AG09309 (cell line): ENCODE measurements around the gene EHMT1.

Source experiments
- DNase-seq: peaks from one replicate; pipeline ENCODE4 v3.0.0-alpha.2; 2010; ENCODE audit warnings: low read depth
- H3K4me3 ChIP-seq: 2 replicates; pipeline ENCODE4 v1.5.1; 2011; ENCODE audit warnings: mild to moderate bottlenecking, low read depth, low read length, moderate library complexity; ENCODE audit not compliant: control insufficient read depth
- CTCF ChIP-seq: IDR thresholded peaks from 2 replicates; pipeline ENCODE4 v1.5.1; 2011; ENCODE audit warnings: mild to moderate bottlenecking, low read depth, low read length, inconsistent platforms; ENCODE audit not compliant: insufficient read depth, control insufficient read depth; ENCODE audit errors: missing control alignments

EHMT1 gene

GRCh38 chr9:137618105-137619067 is at the start of gene EHMT1:
Gene EHMT1 (plus strand): TSS chr9:137619005. CDS start chr9:137619029, 24 bp downstream.
- no peak for DNase-seq
- peak within 1 kb of the TSS; percentile 91 for H3K4me3 ChIP-seq
- TF ChIP-seq CTCF, result no peak

- no peak overlapping the region for H3K4me3 ChIP-seq
- TF ChIP-seq CTCF, result no peak
- no peak for DNase-seq
Observed at GRCh38 chr9:137569609-137570203, 49.1 kb upstream of the EHMT1 start.

GRCh38 chr9:137570566-137570965 is 48.2 kb upstream of the EHMT1 start:
- H3K4me3 ChIP-seq, result no peak overlapping the region
- TF ChIP-seq CTCF, result no peak
- DNase-seq, result no peak

GRCh38 chr9:137574192-137574591 is 44.6 kb upstream of the EHMT1 start:
- DNase-seq, result no peak
- no peak overlapping the region for H3K4me3 ChIP-seq
- TF ChIP-seq CTCF, result no peak

- DNase-seq, result no peak
- TF ChIP-seq CTCF, result no peak
- H3K4me3 ChIP-seq, result no peak overlapping the region
Observed at GRCh38 chr9:137575364-137575715, 43.5 kb upstream of the EHMT1 start.

GRCh38 chr9:137575716-137576411 is 42.9 kb upstream of the EHMT1 start:
- no peak for TF ChIP-seq CTCF
- DNase-seq, result no peak
- H3K4me3 ChIP-seq, result no peak overlapping the region
